ENCODE data around the gene CHKB. TPM values are rescaled to one million over a fixed set of nuclear protein-coding genes. Genes with fewer than 3 reads are reported as not detected.

CHKB gene
- total and polyA plus RNA-seq, 2 of the 8 experiments (the other 6 are each of a cell fraction or from before 2014, with no cell fraction given) = 27.9 to 42.2 TPM

DNA sequence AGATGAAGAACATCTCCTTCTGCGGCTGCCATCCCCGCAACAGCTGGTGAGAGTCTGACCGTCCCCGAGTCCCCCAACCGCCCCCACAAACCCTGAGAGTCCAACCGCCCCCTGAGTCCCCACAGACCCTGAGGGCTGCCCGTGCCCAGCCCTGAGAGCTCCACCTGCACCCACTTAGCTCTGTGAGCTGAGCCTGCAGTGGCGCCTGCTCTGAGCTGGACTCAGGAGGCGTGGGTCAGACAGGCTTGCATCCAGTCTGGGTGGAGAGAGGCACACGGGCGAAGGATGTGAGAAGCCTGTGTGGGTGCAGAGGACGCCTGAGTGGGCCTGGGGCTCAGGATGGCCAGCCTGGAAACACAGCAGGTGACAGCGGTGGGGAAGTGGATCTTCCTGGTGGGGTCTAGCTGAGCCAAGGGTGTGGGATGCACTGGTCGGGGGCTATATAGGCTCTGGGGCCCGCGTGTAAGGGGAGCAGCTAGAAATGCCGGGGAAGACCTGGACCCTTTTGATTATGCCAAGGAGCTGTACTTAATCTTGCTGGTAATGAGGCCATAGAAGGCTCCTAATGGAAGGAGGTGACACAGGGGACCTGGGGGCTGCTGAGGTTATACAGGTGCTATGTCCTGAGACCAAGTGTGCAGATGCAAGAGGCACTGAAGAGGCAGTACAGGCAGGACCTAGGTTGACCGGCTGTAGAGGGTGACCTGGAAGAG lies 24.5 kb upstream of the CHKB start:
- peaks cover 31 to 47% (median 40%) of the 10 kb centered on the region in 4 experiments; a peak in 6 of 7 replicates for H3K27me3 ChIP-seq (replicated peaks in 1 of 4; ENCODE audit: control insufficient read depth in 3 of 4, extremely low read depth in 1 of 4, insufficient read depth in 3 of 4, low read length in 3 of 4)
- peaks cover 2% of the 10 kb centered on the region; the same call in 1 of the 2 replicates for H3K23me2 ChIP-seq (ENCODE audit: low read depth, low read length)
- H3K23ac ChIP-seq (ENCODE audit: insufficient read length) = no peak overlapping the region
- DNase-seq (ENCODE audit: low read depth in 1 of 2, low spot score in 2 of 2) = no peak
- H2BK5ac ChIP-seq (ENCODE audit: low read depth, low read length) = no peak overlapping the region
- H3K4ac ChIP-seq (replicated peaks; ENCODE audit: insufficient read length, low read depth, low read length) = no peak overlapping the region
- ChIA-PET POLR2A (ENCODE audit: partially characterized antibody) (no interaction called here), CTCF (ENCODE audit: partially characterized antibody) (interaction anchor here (0.7 to 5.4 kb wide), 9 partner anchors 14 to 119 kb away, joined by 3 to 39 read pairs (median 5); partner anchors contain the start of genes CPT1B and SYCE3)
- H3K9me3 ChIP-seq (ENCODE audit: insufficient read depth in 2 of 2, low read depth in 1 of 2, low read length in 1 of 2) = no peaks in the 10 kb centered on the region
- H2BK20ac ChIP-seq (ENCODE audit: low read length) = no peak overlapping the region
- H2AK5ac ChIP-seq (ENCODE audit: low read depth, low read length) = no peak overlapping the region
- no peak overlapping the region for H3K14ac ChIP-seq (ENCODE audit: insufficient read length)
- no peak overlapping the region for H4K5ac ChIP-seq (ENCODE audit: insufficient read length, low read depth, low read length)
- no peak overlapping the region for H3K4me2 ChIP-seq (ENCODE audit: insufficient read depth in 1 of 2, low read depth in 2 of 2, low read length in 2 of 2)
- no peak overlapping the region for H4K91ac ChIP-seq (replicated peaks; ENCODE audit: insufficient read length, low read length)
- no peak overlapping the region for H3K4me3 ChIP-seq (ENCODE audit: extremely low read depth in 1 of 4, insufficient read depth in 2 of 4, low read depth in 3 of 4, low read length in 4 of 4)
- H3K56ac ChIP-seq (replicated peaks; ENCODE audit: insufficient read length, low read depth, low read length) = no peak overlapping the region
- H4K8ac ChIP-seq (ENCODE audit: extremely low read depth, insufficient read depth, low read length) = peak overlapping the region; percentile 25; the same call in 1 of the 2 replicates
- H2AFZ ChIP-seq (ENCODE audit: low read length) = no peak overlapping the region
- H3K27ac ChIP-seq (ENCODE audit: low read depth, low read length) = no peak overlapping the region
- H3K79me1 ChIP-seq (ENCODE audit: low read depth, low read length) = no peaks in the 10 kb centered on the region
- H2BK120ac ChIP-seq (replicated peaks; ENCODE audit: low read depth, low read length) = no peak overlapping the region
- H3K18ac ChIP-seq (ENCODE audit: extremely low read depth, low read length) = no peak overlapping the region
- peaks cover 0 to 8% (median 0%) of the 10 kb centered on the region in 4 experiments; a peak in 2 of 7 replicates for H3K4me1 ChIP-seq (replicated peaks in 1 of 4; ENCODE audit: control insufficient read depth in 3 of 4, insufficient read depth in 4 of 4, low read length in 3 of 4)
- H3K9ac ChIP-seq (replicated peaks in 1 of 4; ENCODE audit: extremely low read depth in 1 of 4, low read depth in 3 of 4, low read length in 3 of 4) = no peak overlapping the region
- H2BK12ac ChIP-seq (ENCODE audit: low read depth, low read length) = no peak overlapping the region
- no peak for FAIRE-seq
- H3K79me2 ChIP-seq (ENCODE audit: control insufficient read depth in 1 of 2, insufficient read depth in 2 of 2, low read length in 2 of 2) = no peaks in the 10 kb centered on the region
- peaks cover 3 to 12% of the 10 kb centered on the region in 2 experiments for H4K20me1 ChIP-seq (replicated peaks in 1 of 2; ENCODE audit: control insufficient read depth in 1 of 2, insufficient read depth in 2 of 2, low read length in 2 of 2)
- 94% methylated on average over 10 of the region's 18 CpGs; no CpG with 5 or more reads in 1 of the 2 experiments for WGBS, 2 experiments (ENCODE audit: extremely low coverage in 1 of 2, insufficient coverage in 1 of 2, insufficient read length in 1 of 2, insufficient replicate concordance in 2 of 2, low coverage in 1 of 2, low lambda C conversion rate in 2 of 2, missing lambda C conversion rate in 1 of 2)
- no peak overlapping the region for H2BK15ac ChIP-seq (ENCODE audit: low read length)
- peaks cover 0 to 3% (median 0%) of the 10 kb centered on the region in 4 experiments; a peak in 1 of 8 replicates for H3K36me3 ChIP-seq (ENCODE audit: control insufficient read depth in 2 of 4, insufficient read depth in 4 of 4, low read length in 3 of 4)
- no peak for TF ChIP-seq BCL11A (IDR thresholded peaks at IDR 0.05; ENCODE audit: low read depth in 2 of 2, low read length in 2 of 2)
- TF ChIP-seq, protein P1, sequence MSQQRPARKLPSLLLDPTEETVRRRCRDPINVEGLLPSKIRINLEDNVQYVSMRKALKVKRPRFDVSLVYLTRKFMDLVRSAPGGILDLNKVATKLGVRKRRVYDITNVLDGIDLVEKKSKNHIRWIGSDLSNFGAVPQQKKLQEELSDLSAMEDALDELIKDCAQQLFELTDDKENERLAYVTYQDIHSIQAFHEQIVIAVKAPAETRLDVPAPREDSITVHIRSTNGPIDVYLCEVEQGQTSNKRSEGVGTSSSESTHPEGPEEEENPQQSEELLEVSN (IDR thresholded peaks at IDR 0.05) = no peak
- no peak for TF ChIP-seq ZNF274 (IDR thresholded peaks at IDR 0.05; ENCODE audit: borderline replicate concordance, extremely low read depth, low read length)
- no peak for TF ChIP-seq YY1 (IDR thresholded peaks at IDR 0.05; ENCODE audit: low read depth, low read length)
- TF ChIP-seq, protein P2, sequence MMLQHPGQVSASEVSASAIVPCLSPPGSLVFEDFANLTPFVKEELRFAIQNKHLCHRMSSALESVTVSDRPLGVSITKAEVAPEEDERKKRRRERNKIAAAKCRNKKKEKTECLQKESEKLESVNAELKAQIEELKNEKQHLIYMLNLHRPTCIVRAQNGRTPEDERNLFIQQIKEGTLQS (IDR thresholded peaks at IDR 0.05; ENCODE audit: insufficient read depth, low read depth, low read length) = no peak
- TF ChIP-seq, protein P3, sequence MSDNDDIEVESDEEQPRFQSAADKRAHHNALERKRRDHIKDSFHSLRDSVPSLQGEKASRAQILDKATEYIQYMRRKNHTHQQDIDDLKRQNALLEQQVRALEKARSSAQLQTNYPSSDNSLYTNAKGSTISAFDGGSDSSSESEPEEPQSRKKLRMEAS (IDR thresholded peaks at IDR 0.05) = no peak
- no peak for TF ChIP-seq BRCA1 (IDR thresholded peaks at IDR 0.05; ENCODE audit: low read depth, low read length)
- no peak for TF ChIP-seq TAF1 (IDR thresholded peaks at IDR 0.05; ENCODE audit: low read depth, low read length)
- no peak for TF ChIP-seq ASH2L (IDR thresholded peaks at IDR 0.05; ENCODE audit: low read length)
- TF ChIP-seq RAD21 (IDR thresholded peaks at IDR 0.05 in 1 of 2, conservative IDR thresholded peaks at IDR 0.05 in 1 of 2; ENCODE audit: low read depth in 2 of 2, low read length in 2 of 2) = no peak
- no peak for TF ChIP-seq SP1 (IDR thresholded peaks at IDR 0.05; ENCODE audit: low read depth, low read length)
